ENCODE results near the gene MAP3K4. TPM values are rescaled to one million over a fixed set of nuclear protein-coding genes. Genes with fewer than 3 reads are reported as not detected.

Gene MAP3K4
- total and polyA plus RNA-seq, 2 of the 4 experiments (the other 2 are of a cell fraction): 11.5 to 20.4 TPM

DNA sequence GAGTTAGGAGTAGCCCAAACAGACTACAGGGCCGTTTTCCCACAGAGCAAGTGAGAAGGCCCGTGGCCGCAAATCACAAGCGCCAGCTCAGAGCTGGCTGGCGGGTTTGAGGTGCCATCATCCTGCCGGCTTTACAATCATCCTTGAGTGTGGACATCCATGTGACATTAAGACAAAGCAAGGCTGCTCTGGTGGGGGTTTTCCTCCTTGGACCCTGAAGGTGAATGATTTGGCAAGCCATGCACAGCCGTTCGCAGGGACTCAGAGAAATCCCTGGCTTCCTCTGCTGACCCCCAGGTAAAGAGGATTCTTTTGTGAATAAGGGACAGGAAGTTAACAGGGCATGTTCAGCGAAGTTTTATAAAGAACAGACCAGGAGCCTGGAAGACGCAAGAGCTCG is 145.1 kb downstream of the MAP3K4 start:
- Histone ChIP-seq H3K4me2 (ENCODE audit: low read depth, low read length) (no peak overlapping the region), H4K91ac (ENCODE audit: insufficient read depth, low read depth, low read length) (no peak overlapping the region), H3K79me1 (ENCODE audit: low read depth in 1 of 2, low read length in 2 of 2) (no peaks in the 10 kb centered on the region), H3K36me3 (ENCODE audit: control insufficient read depth, insufficient read depth, low read length) (peaks cover 24% of the 10 kb centered on the region), H2BK120ac (ENCODE audit: low read depth, low read length) (no peak overlapping the region), H2AK5ac (ENCODE audit: low read depth, low read length) (no peak overlapping the region), H2AFZ (replicated peaks; ENCODE audit: low read length, poor library complexity) (no peak overlapping the region), H3K4ac (ENCODE audit: low read depth, low read length) (no peak overlapping the region), H4K20me1 (ENCODE audit: insufficient read depth, low read length) (no peaks in the 10 kb centered on the region; the same call in 1 of the 2 replicates), H4K8ac (ENCODE audit: low read depth in 2 of 2, low read length in 2 of 2) (no peak overlapping the region), H3K56ac (ENCODE audit: extremely low read depth, insufficient read depth, low read length) (no peak overlapping the region), H3K27me3 (ENCODE audit: control insufficient read depth, insufficient read depth, low read length) (no peaks in the 10 kb centered on the region), H3K4me3 (ENCODE audit: insufficient read depth, low read depth, low read length) (no peak overlapping the region), H2BK20ac (ENCODE audit: low read depth, low read length) (no peak overlapping the region), H3K18ac (ENCODE audit: low read depth, low read length) (no peak overlapping the region), H3K27ac (ENCODE audit: insufficient read depth, low read length) (no peak overlapping the region), H2BK5ac (ENCODE audit: low read depth, low read length, poor library complexity, severe bottlenecking) (no peak overlapping the region), H2BK15ac (ENCODE audit: low read depth, low read length) (no peak overlapping the region), H2AK9ac (replicated peaks; ENCODE audit: low read depth, low read length, poor library complexity) (no peak overlapping the region), H3K9me1 (ENCODE audit: insufficient read depth, low read length) (peaks cover 12% of the 10 kb centered on the region; the same call in 1 of the 2 replicates), H3K4me1 (ENCODE audit: control insufficient read depth, insufficient read depth, low read length) (0 out of 2 replicates have a peak, but pooled peaks cover 1% of the 10 kb centered on the region), H3K23ac (ENCODE audit: low read depth, low read length) (no peak overlapping the region), H3K9ac (ENCODE audit: low read depth, low read length) (no peak overlapping the region), H4K5ac (ENCODE audit: low read depth, low read length) (no peak overlapping the region), H3K9me3 (ENCODE audit: control insufficient read depth, insufficient read depth, low read length) (no peaks in the 10 kb centered on the region), H3K14ac (replicated peaks; ENCODE audit: low read depth, low read length) (no peak overlapping the region)
- no peak for ATAC-seq (ENCODE audit: low read depth)
- DNase-seq: no peak
- WGBS, 2 experiments (ENCODE audit: extremely low coverage in 2 of 2, insufficient read length in 1 of 2): 100% methylated on average over 3 of the region's 11 CpGs; no CpG with 5 or more reads in 1 of the 2 experiments
- in situ Hi-C loops (cut with MboI; ENCODE audit: low sequenced_read_pairs) (no loop called here), intact Hi-C loops (cut with micrococcal nuclease) (no loop called here), dilution Hi-C loops (cut with HindIII; ENCODE audit: low sequenced_read_pairs, unreplicated experiment) (no loop called here)
- CTCF ChIA-PET: no interaction called here
- POLR2A ChIA-PET (ENCODE audit: unreplicated experiment): no interaction called here
- no peak for TF ChIP-seq USF2 (IDR thresholded peaks at IDR 0.05; ENCODE audit: low read depth, low read length)
- no TSS peak for BruUV-seq (replicated peaks)
